ENCODE data around the gene LRRC27.

GRCh38 chr10:132336919-132337407 lies 5.0 kb downstream of the LRRC27 start:
- no peak for TF ChIP-seq POLR2A (IDR thresholded peaks at IDR 0.05)
- TF ChIP-seq CTCF (IDR thresholded peaks at IDR 0.05), result no peak
